HL-60 (cell line): Measurements from ENCODE around the gene GBX1.

Experiments
- CTCF ChIP-seq: IDR thresholded peaks from one replicate; pipeline ENCODE4 v1.5.1; 2011; ENCODE audit warnings: low read length, control low read depth, inconsistent platforms; ENCODE audit not compliant: insufficient read depth
- GABPA ChIP-seq: IDR thresholded peaks from 2 replicates; pipeline ENCODE4 v1.6.1; 2012; ENCODE audit warnings: low read depth
- POLR2AphosphoS5 ChIP-seq: IDR thresholded peaks from 2 replicates; pipeline ENCODE4 v1.6.1; 2012; ENCODE audit warnings: low read depth
- TF ChIP-seq, protein P1 (sequence below): IDR thresholded peaks from 2 replicates; pipeline ENCODE4 v1.6.1; 2012; ENCODE audit warnings: low read depth; ENCODE audit not compliant: insufficient replicate concordance

GRCh38 chr7:151139071-151139790 lies 28.3 kb downstream of the GBX1 start:
- TF ChIP-seq CTCF, result no peak
- no peak for TF ChIP-seq POLR2AphosphoS5
- TF ChIP-seq, protein P1, sequence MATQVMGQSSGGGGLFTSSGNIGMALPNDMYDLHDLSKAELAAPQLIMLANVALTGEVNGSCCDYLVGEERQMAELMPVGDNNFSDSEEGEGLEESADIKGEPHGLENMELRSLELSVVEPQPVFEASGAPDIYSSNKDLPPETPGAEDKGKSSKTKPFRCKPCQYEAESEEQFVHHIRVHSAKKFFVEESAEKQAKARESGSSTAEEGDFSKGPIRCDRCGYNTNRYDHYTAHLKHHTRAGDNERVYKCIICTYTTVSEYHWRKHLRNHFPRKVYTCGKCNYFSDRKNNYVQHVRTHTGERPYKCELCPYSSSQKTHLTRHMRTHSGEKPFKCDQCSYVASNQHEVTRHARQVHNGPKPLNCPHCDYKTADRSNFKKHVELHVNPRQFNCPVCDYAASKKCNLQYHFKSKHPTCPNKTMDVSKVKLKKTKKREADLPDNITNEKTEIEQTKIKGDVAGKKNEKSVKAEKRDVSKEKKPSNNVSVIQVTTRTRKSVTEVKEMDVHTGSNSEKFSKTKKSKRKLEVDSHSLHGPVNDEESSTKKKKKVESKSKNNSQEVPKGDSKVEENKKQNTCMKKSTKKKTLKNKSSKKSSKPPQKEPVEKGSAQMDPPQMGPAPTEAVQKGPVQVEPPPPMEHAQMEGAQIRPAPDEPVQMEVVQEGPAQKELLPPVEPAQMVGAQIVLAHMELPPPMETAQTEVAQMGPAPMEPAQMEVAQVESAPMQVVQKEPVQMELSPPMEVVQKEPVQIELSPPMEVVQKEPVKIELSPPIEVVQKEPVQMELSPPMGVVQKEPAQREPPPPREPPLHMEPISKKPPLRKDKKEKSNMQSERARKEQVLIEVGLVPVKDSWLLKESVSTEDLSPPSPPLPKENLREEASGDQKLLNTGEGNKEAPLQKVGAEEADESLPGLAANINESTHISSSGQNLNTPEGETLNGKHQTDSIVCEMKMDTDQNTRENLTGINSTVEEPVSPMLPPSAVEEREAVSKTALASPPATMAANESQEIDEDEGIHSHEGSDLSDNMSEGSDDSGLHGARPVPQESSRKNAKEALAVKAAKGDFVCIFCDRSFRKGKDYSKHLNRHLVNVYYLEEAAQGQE, result no peak
- TF ChIP-seq GABPA, result no peak
